K562 (cell line): ENCODE data around the gene RXRA. TPM values are rescaled to one million over a fixed set of nuclear protein-coding genes. Genes with fewer than 3 reads are reported as not detected.

Experiments used
- ATAC-seq: fragments of 200-7000 bp; cut with Tn5 transposase; 3 replicates; pipeline ENCODE4 v1.9.1; 2020; ENCODE audit warnings: moderate library complexity
- BruUV-seq: library from RNA; stranded (reverse); fragments of 400-500 nt; replicated peaks from 2 replicates; lab custom pipeline; 2021; lab: Mats Ljungman, UMichigan
- CTCF ChIA-PET: fragments of 300-600 bp; formaldehyde crosslinking; extraction: SDS; loops from one replicate; lab custom pipeline; 2021; ENCODE audit warnings: low intra/inter-chr PET ratio; lab: Yijun Ruan, JAX
- POLR2A ChIA-PET: fragments of 300-600, 350-650 bp; sonication (Branson Sonifier 250); formaldehyde crosslinking; extraction: SDS; loops from one replicate; lab custom pipeline; 2021; ENCODE audit warnings: antibody characterized with exemption, inconsistent platforms; lab: Yijun Ruan, JAX
- DNase-seq, 4 experiments: peaks; one replicate each; pipeline versions ENCODE4 v3.0.0 to v3.0.0-alpha.2; 2011 to 2018; ENCODE audit warnings: low spot score in 3 of 4, mixed read lengths in 3 of 4; ENCODE audit errors: extremely low read depth in 1 of 4
- FAIRE-seq: peaks from 2 replicates; lab custom pipeline; 2011; peaks lifted over from hg19 to GRCh38; lab: Jason Lieb, UNC
- H2AFZ ChIP-seq: 2 replicates; pipeline ENCODE4 v1.6.0; 2011; ENCODE audit warnings: low read depth, low read length, control low read depth, inconsistent platforms
- H3K27ac ChIP-seq: fragments of 200-600 bp; 3 replicates; pipeline ENCODE4 v1.8.0; 2011; ENCODE audit warnings: low read depth, mild to moderate bottlenecking, control low read depth, inconsistent platforms, low read length, moderate library complexity, mixed read lengths; ENCODE audit errors: extremely low read depth
- H3K27me3 ChIP-seq, 2 experiments: fragments of 300-600 bp in 1 of 2; 2 replicates in 1 of 2; 3 replicates in 1 of 2; pipeline versions ENCODE4 v1.6.0 to v1.8.0; 2011; ENCODE audit warnings: inconsistent platforms in 2 of 2, low read length in 2 of 2, mild to moderate bottlenecking in 1 of 2, mixed read lengths in 1 of 2, moderate library complexity in 1 of 2; ENCODE audit not compliant: control insufficient read depth in 2 of 2, insufficient read depth in 2 of 2
- H3K36me3 ChIP-seq: fragments of 300-600 bp; 3 replicates; pipeline ENCODE4 v1.8.0; 2011; ENCODE audit warnings: mild to moderate bottlenecking, low read length, inconsistent platforms; ENCODE audit not compliant: control insufficient read depth, insufficient read depth
- H3K4me1 ChIP-seq, 2 experiments: fragments of 200-600 bp in 1 of 2; replicated peaks in 1 of 2; 2 replicates in 1 of 2; 3 replicates in 1 of 2; pipeline versions ENCODE4 v1.5.1 to v1.8.0; 2011; ENCODE audit warnings: inconsistent platforms in 2 of 2, low read length in 2 of 2, mild to moderate bottlenecking in 1 of 2, mixed read lengths in 1 of 2, moderate library complexity in 1 of 2; ENCODE audit not compliant: control insufficient read depth in 2 of 2, insufficient read depth in 2 of 2
- H3K4me2 ChIP-seq: 2 replicates; pipeline ENCODE4 v1.6.1; 2011; ENCODE audit warnings: low read length, control low read depth, inconsistent platforms, mixed read lengths; ENCODE audit not compliant: insufficient read depth
- H3K4me3 ChIP-seq: fragments of 200-600 bp; sonication (generic), shearing (Covaris generic); 2 replicates; pipeline ENCODE4 v1.5.1; 2016; ENCODE audit warnings: control low read depth, inconsistent platforms
- H3K79me2 ChIP-seq: fragments of 200-600 bp; 3 replicates; pipeline ENCODE4 v1.8.0; 2011; ENCODE audit warnings: low read length, inconsistent platforms; ENCODE audit not compliant: control insufficient read depth, insufficient read depth
- H3K9ac ChIP-seq, 2 experiments: 2 replicates each; pipeline versions ENCODE4 v1.6.0 to v1.6.1; 2011; ENCODE audit warnings: low read depth in 2 of 2, low read length in 2 of 2, control low read depth in 1 of 2, inconsistent platforms in 1 of 2, mild to moderate bottlenecking in 1 of 2, mixed read lengths in 1 of 2; ENCODE audit not compliant: insufficient read depth in 1 of 2
- H3K9me1 ChIP-seq: one replicate; pipeline ENCODE4 v1.6.0; 2011; ENCODE audit warnings: inconsistent platforms, mild to moderate bottlenecking, low read length, moderate library complexity; ENCODE audit not compliant: control insufficient read depth, insufficient read depth
- H3K9me3 ChIP-seq: replicated peaks from 2 replicates; pipeline ENCODE4 v1.5.1; 2011; ENCODE audit warnings: low read depth, low read length, inconsistent platforms; ENCODE audit not compliant: control insufficient read depth, insufficient read depth
- H4K20me1 ChIP-seq: replicated peaks from 2 replicates; pipeline ENCODE4 v1.6.1; 2011; ENCODE audit warnings: low read length, inconsistent platforms, mixed read lengths; ENCODE audit not compliant: control insufficient read depth, insufficient read depth
- E2F5 ChIP-seq: sonication (generic); formaldehyde crosslinking; IDR thresholded peaks from 2 replicates; pipeline ENCODE4 v1.8.0; 2022; ENCODE audit warnings: mild to moderate bottlenecking, missing genetic modification reagents
- GTF2A2 ChIP-seq: IDR thresholded peaks from 2 replicates; pipeline ENCODE4 v1.6.1; 2016; ENCODE audit warnings: mild to moderate bottlenecking, missing genetic modification characterization, missing compliant biosample characterization
- HDAC1 ChIP-seq, 2 experiments: fragments of 450-650 bp; IDR thresholded peaks; 2 replicates each; pipeline ENCODE4 v1.6.1; 2016 to 2017; ENCODE audit warnings: inconsistent platforms in 1 of 2, mild to moderate bottlenecking in 1 of 2, moderate library complexity in 1 of 2
- MED1 ChIP-seq: sonication (generic); formaldehyde crosslinking; IDR thresholded peaks from 2 replicates; pipeline ENCODE4 v1.8.1; 2023; ENCODE audit warnings: missing genetic modification reagents, borderline replicate concordance
- POLR2G ChIP-seq: fragments of 200-400 bp; formaldehyde crosslinking; IDR thresholded peaks from 2 replicates; pipeline ENCODE4 v1.6.1; 2017; ENCODE audit warnings: low read depth, mild to moderate bottlenecking, antibody characterized with exemption, low read length, moderate library complexity
- ZNF174 ChIP-seq: fragments of 250-450 bp; sonication (Bioruptor Pico); IDR thresholded peaks from 2 replicates; pipeline ENCODE4 v1.4.0; 2020; ENCODE audit warnings: mild to moderate bottlenecking
- ZNF347 ChIP-seq: fragments of 450-650 bp; formaldehyde crosslinking; IDR thresholded peaks from 2 replicates; pipeline ENCODE4 v1.4.0; 2020; ENCODE audit warnings: low read depth, mild to moderate bottlenecking, moderate library complexity
- WGBS: fragments of 100-300 bp; shearing (Covaris generic); methylation state at CpG from one replicate; pipeline ENCODE4 v1.1.6; 2016; ENCODE audit warnings: low coverage, mixed read lengths; ENCODE audit not compliant: insufficient coverage; ENCODE audit errors: missing lambda C conversion rate; 5-methylcytosine and 5-hydroxymethylcytosine counted together
- in situ Hi-C: fragments of 300-500 bp; cut with MboI; formaldehyde crosslinking; loops from 4 replicates; pipeline ENCODE4 v1.15.0; 2018; ENCODE audit warnings: inconsistent platforms, mixed read lengths
- intact Hi-C: fragments of 100-400 bp; cut with micrococcal nuclease; formaldehyde crosslinking; loops from 2 replicates; pipeline ENCODE4 v1.14.2; 2022
- polyA plus RNA-seq, 8 experiments: library from polyadenylated mRNA; depleted of rRNA in 4 of 8; stranded (reverse) in 5 of 8; unstranded in 3 of 8; fragments of >200 nt; fragmentation: Nextera tagmentation in 2 of 8; fragmentation: Illumina TruSeq in 1 of 8; extraction: Ambion mirVana in 2 of 8; extraction: Trizol in 1 of 8; gene quantifications; 2 replicates each; pipeline versions ENCODE4 v1.2.1 to v1.2.3, GENCODE V29; 2011 to 2014; ENCODE audit warnings: inconsistent platforms in 1 of 8, missing spikeins in 1 of 8
- total RNA-seq, 7 experiments: library from RNA; depleted of rRNA in 6 of 7; stranded (reverse); fragments of >200 nt in 6 of 7; fragmentation: Illumina TruSeq in 2 of 7; extraction: Trizol in 2 of 7; gene quantifications; 2 replicates each; pipeline versions ENCODE4 v1.2.1 to v1.2.3, GENCODE V29; 2011 to 2021; ENCODE audit warnings: low replicate concordance in 1 of 7

The RXRA gene
- total and polyA plus RNA-seq, 9 of the 15 experiments (the other 6 are each of a cell fraction or from before 2014, with no cell fraction given), result 0.35 to 23.6 (median 4.6) TPM

DNA sequence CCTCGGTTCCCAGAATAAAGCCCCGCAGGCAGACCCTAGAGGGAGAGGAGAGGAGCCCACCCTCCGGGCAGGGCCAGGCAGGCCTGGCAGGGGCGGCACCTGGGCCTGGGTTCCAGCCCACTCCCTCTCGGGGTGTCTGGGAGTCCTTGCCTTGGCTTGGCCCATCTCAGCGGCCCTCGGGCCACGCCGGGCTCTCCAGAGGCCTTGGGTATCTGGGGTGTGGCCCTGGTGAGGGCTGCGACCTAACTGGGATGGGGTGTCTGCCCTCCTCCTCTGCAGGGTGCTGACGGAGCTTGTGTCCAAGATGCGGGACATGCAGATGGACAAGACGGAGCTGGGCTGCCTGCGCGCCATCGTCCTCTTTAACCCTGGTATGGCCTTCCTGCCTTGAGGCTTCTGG lies 105.4 kb downstream of the RXRA start (continued):
- TF ChIP-seq ZNF174 (no peak), HDAC1 (IDR thresholded peaks at IDR 0.05) (no peak), E2F5 (CRISPR knock-in tag) (no peak), MED1 (CRISPR knock-in tag) (no peak), GTF2A2 (tag) (no peak)

DNA sequence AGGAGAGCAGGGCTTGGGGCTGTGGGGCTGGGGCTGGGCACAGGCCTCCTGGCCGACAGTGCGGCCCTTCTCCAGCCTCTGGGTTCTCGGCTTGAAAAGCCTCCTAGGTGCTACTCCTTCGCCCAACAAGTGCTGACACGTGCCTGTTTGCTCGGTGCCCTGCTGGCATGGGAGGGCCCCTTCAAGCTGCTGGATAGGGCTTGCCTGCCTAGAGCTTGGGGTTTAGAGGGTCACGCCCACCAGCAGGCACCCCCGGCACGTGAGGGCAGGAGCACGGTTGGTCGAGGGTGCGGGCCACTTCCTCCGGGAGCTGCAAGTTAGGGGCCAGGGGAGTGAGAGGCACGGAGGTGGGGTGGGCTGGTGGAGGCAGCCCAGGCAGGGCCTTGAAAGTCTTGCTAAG lies 106.2 kb downstream of the RXRA start:
- Histone ChIP-seq H4K20me1 (no peaks in the 10 kb centered on the region), H3K27me3 (no peaks in the 10 kb centered on the region), H3K9me3 (no peaks in the 10 kb centered on the region), H3K4me3 (no peak overlapping the region), H3K4me1 (peaks cover 0 to 13% of the 10 kb centered on the region in 2 experiments; a peak in 2 of 5 replicates), H2AFZ (no peak overlapping the region), H3K79me2 (no peaks in the 10 kb centered on the region), H3K27ac (no peak overlapping the region), H3K36me3 (peaks cover 8% of the 10 kb centered on the region; the same call in 1 of the 3 replicates), H3K9ac (no peak overlapping the region), H3K4me2 (no peak overlapping the region), H3K9me1 (no peaks in the 10 kb centered on the region)
- FAIRE-seq (no peak), DNase-seq (no peak), ATAC-seq (no peak)
- ChIA-PET CTCF (interaction anchor here (0.6 kb wide), 1 partner anchor 86 kb away, joined by 3 read pairs; no protein-coding TSS in a partner anchor), POLR2A (interaction anchor here (0.6 to 0.9 kb wide), 3 partner anchors 19 to 539 kb away, joined by 3 read pairs; no protein-coding TSS in a partner anchor)
- no TSS peak for BruUV-seq
- TF ChIP-seq POLR2G (0 out of 2 replicates have a peak, but pooled peaks have one; percentile 4), ZNF347 (CRISPR knock-in tag) (no peak)
- in situ Hi-C loops, result no loop called here
- WGBS, result 72% methylated on average over 6 of the region's 14 CpGs
- intact Hi-C loops, result no loop called here
